Fibroblast of lung (primary cell): ENCODE measurements around the gene ART1. TPM values are rescaled to one million over a fixed set of nuclear protein-coding genes. Genes with fewer than 3 reads are reported as not detected.

ENCODE experiments used
- DNase-seq, 2 donors: peaks; one replicate each; pipeline versions ENCODE4 v3.0.0 to v3.0.0-alpha.2; 2010; ENCODE audit warnings: low read depth in 2 of 2
- H2AFZ ChIP-seq: 2 replicates; pipeline ENCODE4 v1.5.1; 2012; ENCODE audit warnings: low read length, control low read depth, inconsistent platforms
- H3K27ac ChIP-seq: 2 replicates; pipeline ENCODE4 v1.5.1; 2011; ENCODE audit warnings: low read length, control low read depth; ENCODE audit not compliant: insufficient read depth
- H3K27me3 ChIP-seq: 2 replicates; pipeline ENCODE4 v1.5.1; 2011; ENCODE audit warnings: mild to moderate bottlenecking, low read length; ENCODE audit not compliant: control insufficient read depth, insufficient read depth
- H3K36me3 ChIP-seq: 2 replicates; pipeline ENCODE4 v1.5.1; 2011; ENCODE audit warnings: low read length; ENCODE audit not compliant: control insufficient read depth, insufficient read depth
- H3K4me1 ChIP-seq: 2 replicates; pipeline ENCODE4 v1.5.1; 2011; ENCODE audit warnings: low read length; ENCODE audit not compliant: control insufficient read depth, insufficient read depth; ENCODE audit errors: extremely low read depth
- H3K4me2 ChIP-seq: 2 replicates; pipeline ENCODE4 v1.5.1; 2011; ENCODE audit warnings: low read length, control low read depth; ENCODE audit not compliant: insufficient read depth; ENCODE audit errors: extremely low read depth
- H3K4me3 ChIP-seq, 4 experiments: fragments of 200-600 bp in 1 of 4; sonication (generic) in 1 of 4; replicated peaks in 1 of 4; 2 replicates each; pipeline ENCODE4 v1.5.1; 2011 to 2016; ENCODE audit warnings: low read length in 4 of 4, low read depth in 3 of 4, mild to moderate bottlenecking in 3 of 4, control low read depth in 2 of 4, inconsistent platforms in 1 of 4, mixed read lengths in 1 of 4; ENCODE audit not compliant: insufficient read depth in 1 of 4; ENCODE audit errors: control extremely low read depth in 1 of 4
- H3K79me2 ChIP-seq: 2 replicates; pipeline ENCODE4 v1.5.1; 2012; ENCODE audit warnings: mild to moderate bottlenecking, low read length, inconsistent platforms; ENCODE audit not compliant: control insufficient read depth, insufficient read depth
- H3K9ac ChIP-seq: 2 replicates; pipeline ENCODE4 v1.5.1; 2011; ENCODE audit warnings: mild to moderate bottlenecking, low read length, control low read depth; ENCODE audit not compliant: insufficient read depth
- H3K9me3 ChIP-seq: 2 replicates; pipeline ENCODE4 v1.5.1; 2012; ENCODE audit warnings: low read depth, low read length; ENCODE audit not compliant: control insufficient read depth, insufficient read depth
- H4K20me1 ChIP-seq: 2 replicates; pipeline ENCODE4 v1.5.1; 2011; ENCODE audit warnings: low read length; ENCODE audit not compliant: control insufficient read depth, insufficient read depth; ENCODE audit errors: extremely low read depth
- EZH2 ChIP-seq: IDR thresholded peaks from 2 replicates; pipeline ENCODE4 v1.5.1; 2012; ENCODE audit warnings: low read length, control low read depth, mild to moderate bottlenecking; ENCODE audit errors: missing control alignments
- polyA plus RNA-seq, 2 donors: library from polyadenylated mRNA; depleted of rRNA in 1 of 2; stranded (reverse) in 1 of 2; unstranded in 1 of 2; fragments of >200 nt; gene quantifications; 2 replicates each; pipeline ENCODE4 v1.2.1, GENCODE V29; 2011 to 2012; ENCODE audit warnings: missing spikeins in 1 of 2
- total RNA-seq: library from RNA; depleted of rRNA; stranded (reverse); fragments of >200 nt; gene quantifications from 2 replicates; pipeline ENCODE4 v1.2.1, GENCODE V29; 2014
- TF ChIP-seq, protein P1 (sequence below), 2 donors: IDR thresholded peaks in 1 of 2; conservative IDR thresholded peaks in 1 of 2; 1 replicate in 1 of 2; 2 replicates in 1 of 2; pipeline ENCODE4 v1.5.1; 2011 to 2012; ENCODE audit warnings: low read length in 2 of 2, control low read depth in 1 of 2, inconsistent platforms in 1 of 2, low read depth in 1 of 2, mild to moderate bottlenecking in 1 of 2

Gene ART1
- total and polyA plus RNA-seq, 2 donors (not counting 1 experiment from before 2014, with no cell fraction given): not detected

DNA sequence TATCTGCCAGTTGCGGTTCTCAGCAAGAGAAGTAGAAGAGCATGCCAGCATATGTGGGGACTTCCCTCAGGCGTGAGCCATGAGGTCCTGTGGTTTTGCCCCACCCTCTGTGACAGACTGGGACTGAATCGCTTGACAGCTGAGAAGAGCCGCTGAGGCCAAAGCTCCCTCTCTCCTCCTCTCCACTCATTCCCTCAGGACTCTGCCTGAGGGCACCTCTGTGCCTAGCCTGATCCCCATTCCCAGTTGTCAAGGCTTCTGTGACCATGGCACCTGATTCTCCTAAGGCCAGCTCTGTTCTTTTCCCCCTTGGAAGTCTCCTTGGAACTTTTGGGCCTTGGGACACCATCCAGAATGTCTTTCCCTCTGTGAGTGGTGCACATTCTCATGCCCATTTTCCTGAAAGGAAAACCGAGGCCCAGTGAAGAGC, 30.2 kb upstream of the ART1 start:
- H3K9ac ChIP-seq: no peak overlapping the region
- TF ChIP-seq EZH2: no peak
- TF ChIP-seq, protein P1, sequence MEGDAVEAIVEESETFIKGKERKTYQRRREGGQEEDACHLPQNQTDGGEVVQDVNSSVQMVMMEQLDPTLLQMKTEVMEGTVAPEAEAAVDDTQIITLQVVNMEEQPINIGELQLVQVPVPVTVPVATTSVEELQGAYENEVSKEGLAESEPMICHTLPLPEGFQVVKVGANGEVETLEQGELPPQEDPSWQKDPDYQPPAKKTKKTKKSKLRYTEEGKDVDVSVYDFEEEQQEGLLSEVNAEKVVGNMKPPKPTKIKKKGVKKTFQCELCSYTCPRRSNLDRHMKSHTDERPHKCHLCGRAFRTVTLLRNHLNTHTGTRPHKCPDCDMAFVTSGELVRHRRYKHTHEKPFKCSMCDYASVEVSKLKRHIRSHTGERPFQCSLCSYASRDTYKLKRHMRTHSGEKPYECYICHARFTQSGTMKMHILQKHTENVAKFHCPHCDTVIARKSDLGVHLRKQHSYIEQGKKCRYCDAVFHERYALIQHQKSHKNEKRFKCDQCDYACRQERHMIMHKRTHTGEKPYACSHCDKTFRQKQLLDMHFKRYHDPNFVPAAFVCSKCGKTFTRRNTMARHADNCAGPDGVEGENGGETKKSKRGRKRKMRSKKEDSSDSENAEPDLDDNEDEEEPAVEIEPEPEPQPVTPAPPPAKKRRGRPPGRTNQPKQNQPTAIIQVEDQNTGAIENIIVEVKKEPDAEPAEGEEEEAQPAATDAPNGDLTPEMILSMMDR (conservative IDR thresholded peaks at IDR 0.05 in 1 of 2, IDR thresholded peaks at IDR 0.05 in 1 of 2; ENCODE audit: low read depth in 1 of 2, low read length in 2 of 2): no peak
- no peaks in the 10 kb centered on the region for H3K4me1 ChIP-seq
- H3K4me3 ChIP-seq: no peak overlapping the region
- H3K27ac ChIP-seq: no peak overlapping the region
- no peaks in the 10 kb centered on the region for H3K79me2 ChIP-seq
- no peak overlapping the region for H2AFZ ChIP-seq
- DNase-seq: no peak
- no peaks in the 10 kb centered on the region for H4K20me1 ChIP-seq
- H3K9me3 ChIP-seq: no peaks in the 10 kb centered on the region
- H3K27me3 ChIP-seq: no peaks in the 10 kb centered on the region
- no peaks in the 10 kb centered on the region for H3K36me3 ChIP-seq
- H3K4me2 ChIP-seq: no peak overlapping the region

DNA sequence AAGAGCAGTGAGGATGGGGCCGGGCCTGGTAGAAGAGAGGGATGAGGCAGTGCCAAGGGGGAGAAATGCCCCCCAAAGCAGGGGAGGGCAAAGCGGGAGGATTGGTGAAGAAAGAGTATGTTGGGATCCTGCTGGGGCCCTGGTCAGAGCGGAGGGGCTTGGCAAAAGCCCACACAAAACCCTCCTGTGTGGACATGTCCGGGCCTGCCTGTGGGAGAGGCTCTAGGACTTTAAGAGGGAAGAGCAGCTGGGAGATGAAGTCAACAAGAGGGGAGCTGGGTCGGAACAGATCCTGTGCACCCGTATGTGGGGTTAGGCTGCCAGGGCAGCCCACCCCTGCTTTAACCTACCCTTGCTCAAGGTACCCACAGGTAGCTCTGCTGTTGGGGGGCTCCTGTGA, 28.9 kb upstream of the ART1 start:
- Histone ChIP-seq H4K20me1 (no peaks in the 10 kb centered on the region), H3K9me3 (no peaks in the 10 kb centered on the region), H3K27me3 (no peaks in the 10 kb centered on the region), H3K4me1 (no peaks in the 10 kb centered on the region), H3K79me2 (no peaks in the 10 kb centered on the region), H3K4me3 (no peak overlapping the region), H3K4me2 (no peak overlapping the region), H3K9ac (no peak overlapping the region), H3K27ac (no peak overlapping the region), H3K36me3 (no peaks in the 10 kb centered on the region), H2AFZ (no peak overlapping the region)
- TF ChIP-seq EZH2: no peak
- TF ChIP-seq, protein P1 (conservative IDR thresholded peaks at IDR 0.05 in 1 of 2, IDR thresholded peaks at IDR 0.05 in 1 of 2; ENCODE audit: low read depth in 1 of 2, low read length in 2 of 2): no peak
- DNase-seq: no peak

DNA sequence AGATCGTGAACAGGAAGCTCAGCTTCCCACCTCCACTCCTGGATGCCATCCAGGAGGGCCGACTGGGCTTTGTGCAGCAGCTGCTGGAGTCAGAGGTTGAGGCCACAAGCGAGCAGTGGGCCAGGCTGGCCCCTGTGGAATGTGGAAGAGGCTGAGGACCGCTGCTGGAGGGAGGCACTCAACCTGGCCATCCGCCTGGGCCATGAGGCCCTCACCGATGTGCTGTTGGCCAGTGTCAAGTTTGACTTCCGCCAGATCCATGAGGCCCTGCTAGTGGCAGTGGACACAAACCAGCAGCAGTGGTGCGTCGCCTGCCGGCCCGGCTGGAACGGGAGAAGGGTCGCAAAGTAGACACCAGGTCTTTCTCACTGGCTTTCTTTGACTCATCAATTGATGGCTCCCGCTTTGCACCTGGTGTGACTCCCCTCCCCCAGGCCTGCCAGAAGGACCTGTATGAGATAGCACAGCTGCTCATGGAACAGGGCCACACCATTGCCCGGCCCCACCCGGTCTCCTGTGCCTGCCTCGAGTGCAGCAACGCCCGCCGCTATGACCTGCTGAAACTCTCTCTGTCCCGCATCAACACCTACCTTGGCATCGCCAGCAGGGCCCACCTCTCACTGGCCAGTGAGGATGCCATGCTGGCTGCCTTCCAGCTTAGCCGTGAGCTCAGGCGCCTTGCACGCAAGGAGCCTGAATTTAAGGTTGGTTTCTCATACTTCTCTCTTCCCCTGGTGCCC, 28.0 kb upstream of the ART1 start:
- H2AFZ ChIP-seq: no peak overlapping the region
- H3K79me2 ChIP-seq: no peaks in the 10 kb centered on the region
- H3K4me1 ChIP-seq: no peaks in the 10 kb centered on the region
- H3K4me2 ChIP-seq: no peak overlapping the region
- no peak overlapping the region for H3K27ac ChIP-seq
- H3K9ac ChIP-seq: no peak overlapping the region
- no peak for TF ChIP-seq EZH2
- TF ChIP-seq, protein P1 (conservative IDR thresholded peaks at IDR 0.05 in 1 of 2, IDR thresholded peaks at IDR 0.05 in 1 of 2; ENCODE audit: low read depth in 1 of 2, low read length in 2 of 2): no peak
- H3K27me3 ChIP-seq: no peaks in the 10 kb centered on the region
- no peaks in the 10 kb centered on the region for H3K36me3 ChIP-seq
- H3K4me3 ChIP-seq: no peak overlapping the region
- H4K20me1 ChIP-seq: no peaks in the 10 kb centered on the region
- no peaks in the 10 kb centered on the region for H3K9me3 ChIP-seq
- peak in 1 of 2 donors; percentile 29 for DNase-seq
